H1 (cell line): ENCODE measurements around the gene COX6A2. TPM values are rescaled to one million over a fixed set of nuclear protein-coding genes. Genes with fewer than 3 reads are reported as not detected.

ENCODE experiments used
- BCL11A ChIP-seq, 2 experiments: IDR thresholded peaks; one replicate each; pipeline ENCODE4 v1.6.1; 2011; ENCODE audit warnings: low read depth in 2 of 2, low read length in 2 of 2, mild to moderate bottlenecking in 2 of 2
- CEBPB ChIP-seq: IDR thresholded peaks from 2 replicates; pipeline ENCODE4 v1.6.1; 2012; ENCODE audit warnings: low read depth, low read length
- CREB1 ChIP-seq: IDR thresholded peaks from 2 replicates; pipeline ENCODE4 v1.6.1; 2012; ENCODE audit warnings: inconsistent platforms
- GABPA ChIP-seq: IDR thresholded peaks from 2 replicates; pipeline ENCODE4 v1.6.1; 2011; ENCODE audit warnings: mild to moderate bottlenecking, low read length, moderate library complexity, borderline replicate concordance; ENCODE audit not compliant: insufficient read depth
- GTF2F1 ChIP-seq: IDR thresholded peaks from 2 replicates; pipeline ENCODE4 v1.6.1; 2012; ENCODE audit warnings: low read depth, low read length, improper control_type of control experiment, borderline replicate concordance
- KDM1A ChIP-seq: fragments of 200-600, 300-600 bp; sonication (generic); IDR thresholded peaks from 2 replicates; pipeline ENCODE4 v1.7.1; 2016; ENCODE audit warnings: mild to moderate bottlenecking, low read length, borderline replicate concordance
- KDM5A ChIP-seq: fragments of 200-600 bp; IDR thresholded peaks from 2 replicates; pipeline ENCODE4 v1.7.1; 2012; ENCODE audit warnings: mild to moderate bottlenecking, low read length, inconsistent platforms, mixed read lengths
- PHF8 ChIP-seq: fragments of 200-600 bp; sonication (generic); conservative IDR thresholded peaks from 2 replicates; pipeline ENCODE4 v1.7.1; 2012; ENCODE audit warnings: low read depth, mild to moderate bottlenecking, inconsistent platforms, low read length, moderate library complexity
- POLR2A ChIP-seq, 2 experiments: IDR thresholded peaks; 1 replicate in 1 of 2; 2 replicates in 1 of 2; pipeline ENCODE4 v1.6.1; 2011; ENCODE audit warnings: low read depth in 2 of 2, low read length in 2 of 2, mild to moderate bottlenecking in 2 of 2; ENCODE audit errors: control extremely low read depth in 1 of 2
- RAD21 ChIP-seq, 2 experiments: IDR thresholded peaks in 1 of 2; conservative IDR thresholded peaks in 1 of 2; 2 replicates each; pipeline ENCODE4 v1.6.1; 2011; ENCODE audit warnings: low read depth in 2 of 2, low read length in 2 of 2, improper control_type of control experiment in 1 of 2, inconsistent platforms in 1 of 2, mild to moderate bottlenecking in 1 of 2, moderate library complexity in 1 of 2
- RBBP5 ChIP-seq: IDR thresholded peaks from 2 replicates; pipeline ENCODE4 v1.7.1; 2012; ENCODE audit warnings: low read depth, mild to moderate bottlenecking, inconsistent platforms, low read length, moderate library complexity, borderline replicate concordance
- RFX5 ChIP-seq: IDR thresholded peaks from 2 replicates; pipeline ENCODE4 v1.6.1; 2011; ENCODE audit warnings: low read depth, low read length, improper control_type of control experiment, borderline replicate concordance
- SIN3A ChIP-seq, 2 experiments: IDR thresholded peaks in 1 of 2; conservative IDR thresholded peaks in 1 of 2; 2 replicates each; pipeline ENCODE4 v1.6.1; 2011 to 2012; ENCODE audit warnings: low read length in 2 of 2, improper control_type of control experiment in 1 of 2, low read depth in 1 of 2, mild to moderate bottlenecking in 1 of 2
- SP4 ChIP-seq: IDR thresholded peaks from 2 replicates; pipeline ENCODE4 v1.6.1; 2012; ENCODE audit warnings: low read length, inconsistent platforms
- TAF1 ChIP-seq: IDR thresholded peaks from 2 replicates; pipeline ENCODE4 v1.6.1; 2011; ENCODE audit warnings: mild to moderate bottlenecking, low read depth, low read length
- TAF7 ChIP-seq: optimal IDR thresholded peaks from 2 replicates; pipeline ENCODE3; 2011; ENCODE audit warnings: low read depth, mild to moderate bottlenecking, inconsistent platforms, low read length, moderate library complexity, borderline replicate concordance
- TBP ChIP-seq: IDR thresholded peaks from 2 replicates; pipeline ENCODE4 v1.6.1; 2011; ENCODE audit warnings: low read depth, low read length, improper control_type of control experiment
- TEAD4 ChIP-seq: IDR thresholded peaks from 2 replicates; pipeline ENCODE4 v1.6.1; 2012; ENCODE audit warnings: low read depth, low read length, inconsistent platforms, mixed read lengths
- YY1 ChIP-seq: IDR thresholded peaks from 2 replicates; pipeline ENCODE4 v1.6.1; 2011; ENCODE audit warnings: low read depth, mild to moderate bottlenecking, low read length
- polyA plus RNA-seq, 7 experiments: library from polyadenylated mRNA; depleted of rRNA in 3 of 7; stranded (reverse) in 5 of 7; unstranded in 2 of 7; fragments of >200 nt in 5 of 7; fragments of 200-250 nt in 2 of 7; gene quantifications; 1 replicate in 5 of 7; 2 replicates in 1 of 7; 4 replicates in 1 of 7; pipeline versions ENCODE4 v1.2.1 to v1.2.3, GENCODE V29; 2011 to 2013; ENCODE audit warnings: missing spikeins in 2 of 7, mixed read lengths in 2 of 7
- total RNA-seq: library from RNA; stranded (reverse); fragmentation: NEBNext Ultra II Directional; extraction: Animal tissue kit (Norgen Biotek cat#: 25700); gene quantifications from 2 replicates; pipeline ENCODE4 v1.2.1, GENCODE V29; 2021
- TF ChIP-seq, protein P1 (sequence below): IDR thresholded peaks from 2 replicates; pipeline ENCODE4 v1.6.1; 2011; ENCODE audit warnings: low read depth, mild to moderate bottlenecking, low read length; ENCODE audit not compliant: insufficient read depth
- TF ChIP-seq, protein P2 (sequence below): IDR thresholded peaks from 2 replicates; pipeline ENCODE4 v1.6.1; 2012; ENCODE audit warnings: inconsistent platforms

Gene COX6A2
- total and polyA plus RNA-seq, 2 of the 8 experiments (the other 6 are each of a cell fraction or from before 2014, with no cell fraction given): 0.79 TPM; not detected in 1

DNA sequence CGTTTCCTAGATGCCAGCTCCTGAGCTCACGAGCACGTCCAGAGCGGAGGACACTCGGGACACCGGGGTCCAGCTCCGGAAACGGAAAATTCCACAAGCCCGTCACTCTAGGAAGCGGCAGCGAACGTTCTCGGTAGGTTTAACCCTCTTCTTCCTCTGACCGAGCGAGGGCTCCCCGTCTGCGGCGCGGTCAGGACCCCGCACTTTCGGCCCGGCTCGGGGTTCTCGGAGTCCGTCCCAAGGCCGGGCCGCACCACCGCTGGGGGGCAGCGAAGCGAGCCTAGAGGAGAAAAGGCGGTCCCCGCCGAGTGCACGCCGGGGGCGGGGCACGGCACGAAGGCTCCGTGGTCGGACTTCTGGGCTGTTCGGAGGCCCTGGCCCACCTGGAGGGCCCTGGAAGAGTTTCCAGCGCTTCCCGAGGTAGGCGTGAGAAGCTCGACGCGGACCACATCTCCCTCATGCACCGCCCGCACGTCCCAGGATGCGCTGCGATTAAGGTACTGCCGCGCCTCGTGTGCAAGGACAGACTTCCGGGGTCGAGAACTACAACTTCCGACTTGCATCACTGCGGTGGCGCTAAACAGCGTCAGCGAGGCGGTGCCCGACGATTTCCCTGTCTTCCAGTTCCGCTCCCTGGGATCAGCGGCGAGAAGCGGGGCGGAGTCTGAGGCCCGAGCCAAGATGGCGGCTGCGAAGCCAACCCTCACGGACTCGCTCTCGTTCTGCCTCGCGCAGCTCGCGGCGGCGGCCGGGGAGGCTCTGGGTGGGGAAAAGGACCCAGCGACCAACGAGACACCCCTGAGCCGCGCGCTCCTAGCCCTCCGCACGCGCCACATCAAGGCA, 30.9 kb upstream of the COX6A2 start, which contains the start of gene ARMC5 (continued):
- TF ChIP-seq RAD21 (IDR thresholded peaks at IDR 0.05 in 1 of 2, conservative IDR thresholded peaks at IDR 0.05 in 1 of 2; ENCODE audit: low read depth in 2 of 2, low read length in 2 of 2) (peak in 1 of 2 experiments; percentile 28; a peak in 2 of 4 replicates), RFX5 (no peak), CREB1 (peak; percentile 96), CEBPB (peak; percentile 64; the same call in 1 of the 2 replicates), TEAD4 (no peak), TAF1 (peak; percentile 98), SIN3A (conservative IDR thresholded peaks at IDR 0.05 in 1 of 2, IDR thresholded peaks at IDR 0.05 in 1 of 2; ENCODE audit: low read depth in 1 of 2, low read length in 2 of 2) (peak; percentile 59 to 90; a peak in 2 of 4 replicates), SP4 (peak; percentile 76; the same call in 1 of the 2 replicates), TBP (peak; percentile 90), KDM5A (peak; percentile 45; the same call in 1 of the 2 replicates), YY1 (peak; percentile 98), BCL11A (IDR thresholded peaks at IDR 0.05; ENCODE audit: low read depth in 2 of 2, low read length in 2 of 2) (no peak), KDM1A (no peak), GABPA (no peak), TAF7 (peak; percentile 92), GTF2F1 (no peak; the same call in 1 of the 2 replicates), RBBP5 (peak; percentile 90), POLR2A (IDR thresholded peaks at IDR 0.05; ENCODE audit: control extremely low read depth in 1 of 2, low read depth in 2 of 2, low read length in 2 of 2) (peak; percentile 89 to 96), PHF8 (peak; percentile 100)
- TF ChIP-seq, protein P1, sequence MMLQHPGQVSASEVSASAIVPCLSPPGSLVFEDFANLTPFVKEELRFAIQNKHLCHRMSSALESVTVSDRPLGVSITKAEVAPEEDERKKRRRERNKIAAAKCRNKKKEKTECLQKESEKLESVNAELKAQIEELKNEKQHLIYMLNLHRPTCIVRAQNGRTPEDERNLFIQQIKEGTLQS: peak; percentile 67; the same call in 1 of the 2 replicates
- TF ChIP-seq, protein P2, sequence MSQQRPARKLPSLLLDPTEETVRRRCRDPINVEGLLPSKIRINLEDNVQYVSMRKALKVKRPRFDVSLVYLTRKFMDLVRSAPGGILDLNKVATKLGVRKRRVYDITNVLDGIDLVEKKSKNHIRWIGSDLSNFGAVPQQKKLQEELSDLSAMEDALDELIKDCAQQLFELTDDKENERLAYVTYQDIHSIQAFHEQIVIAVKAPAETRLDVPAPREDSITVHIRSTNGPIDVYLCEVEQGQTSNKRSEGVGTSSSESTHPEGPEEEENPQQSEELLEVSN: peak; percentile 92
